Measurements from ENCODE around the gene UBN2.
A peak's percentile ranks its signal among the peaks of the same experiment; 100 is the strongest.
"Not testable (repeated sequence)": the region's sequence is repeated elsewhere in the genome, so short reads cannot be mapped to it uniquely, and the experiment has no call there.

Gene UBN2

GRCh38 chr7:139304517-139304916 lies 73.5 kb downstream of the UBN2 start:
- no peak for DNase-seq

DNA sequence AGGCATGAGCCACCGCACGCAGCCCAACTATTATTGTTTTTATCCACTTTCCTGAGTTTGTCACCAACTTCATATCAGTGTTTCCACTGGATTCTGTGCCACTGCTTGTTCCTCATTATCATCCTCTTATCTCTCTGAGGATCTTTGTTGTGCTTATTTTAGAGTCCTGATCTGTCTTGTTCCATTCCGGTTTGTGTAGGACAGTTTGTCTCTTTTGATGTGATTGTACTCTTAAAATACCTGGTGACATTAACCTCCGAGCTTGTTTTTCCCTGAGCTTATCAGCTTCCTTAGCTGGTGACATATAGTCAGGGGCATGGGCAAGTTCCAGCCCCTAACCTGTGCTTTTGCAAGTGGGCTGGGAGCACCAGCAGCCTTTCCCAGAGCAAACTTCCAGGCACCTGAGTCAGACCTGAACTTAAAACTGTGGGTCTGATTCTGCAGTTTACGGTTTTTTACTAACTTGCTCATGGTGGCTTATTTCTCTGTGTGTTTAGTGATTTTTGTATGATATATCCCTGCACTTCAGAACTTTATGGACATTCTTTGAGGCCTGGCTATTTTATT lies 87.0 kb downstream of the UBN2 start:
- DNase-seq, result no peak

- no peak for DNase-seq
Measured at GRCh38 chr7:139321071-139321745, 90.2 kb downstream of the UBN2 start.

DNA sequence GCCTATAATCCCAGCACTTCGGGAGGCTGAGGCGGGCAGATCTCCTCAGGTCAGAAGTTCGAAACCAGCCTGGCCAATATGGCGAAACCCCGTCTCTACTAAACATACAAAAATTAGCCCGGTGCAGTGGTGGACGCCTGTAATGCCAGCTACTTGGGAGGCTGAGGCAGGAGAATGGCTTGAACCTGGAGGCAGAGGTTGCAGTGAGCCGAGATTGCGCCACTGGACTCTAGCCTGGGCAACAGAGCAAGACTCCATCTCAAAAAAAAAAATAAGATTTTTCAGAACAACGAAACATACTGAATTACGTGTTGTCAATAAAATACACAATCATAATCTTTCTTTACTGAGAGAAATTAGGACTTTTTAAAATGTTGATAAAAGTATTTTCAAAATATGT lies 93.7 kb downstream of the UBN2 start:
- DNase-seq, result not testable (repeated sequence)

DNA sequence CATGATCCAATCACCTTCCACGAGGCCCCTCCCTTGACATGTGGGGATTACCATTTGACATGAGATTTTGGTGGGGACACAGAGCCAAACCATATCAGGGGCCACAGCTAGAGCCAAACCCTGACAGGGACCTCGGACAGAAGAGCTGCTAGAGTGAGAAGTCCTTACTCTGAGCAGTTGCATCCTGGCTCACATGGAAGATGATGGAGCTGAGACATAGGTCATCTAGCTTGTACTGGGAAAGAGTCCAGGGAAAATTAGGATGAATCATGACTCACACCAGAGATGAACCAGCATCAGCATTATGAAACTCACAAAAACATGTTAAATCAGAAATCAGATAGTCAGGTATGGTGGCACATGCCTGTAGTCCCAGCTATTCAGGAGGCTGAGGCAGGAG lies 97.3 kb downstream of the UBN2 start:
- DNase-seq, result no peak

DNA sequence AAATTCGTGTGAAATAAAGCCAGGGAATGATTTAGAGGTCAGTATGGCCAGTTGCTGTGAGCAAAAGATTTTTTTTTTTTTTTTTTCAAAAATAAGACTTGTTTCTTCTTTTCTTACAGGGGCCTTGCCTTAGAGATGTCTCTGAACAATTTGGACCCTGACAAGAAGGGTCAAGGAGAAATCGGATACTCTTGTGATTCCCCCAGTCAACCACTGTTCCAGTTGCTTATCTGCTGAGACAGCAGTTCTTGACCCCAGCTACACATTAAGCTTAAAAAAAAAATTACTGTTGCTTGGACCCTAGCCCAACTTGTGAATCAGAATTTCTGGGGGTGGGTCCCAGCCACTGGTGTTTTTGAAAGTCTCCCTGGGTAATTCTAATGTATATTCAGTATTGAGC lies 98.1 kb downstream of the UBN2 start:
- DNase-seq, result no peak

- no peak for DNase-seq
Measured at GRCh38 chr7:139330333-139331030, 99.4 kb downstream of the UBN2 start.

DNA sequence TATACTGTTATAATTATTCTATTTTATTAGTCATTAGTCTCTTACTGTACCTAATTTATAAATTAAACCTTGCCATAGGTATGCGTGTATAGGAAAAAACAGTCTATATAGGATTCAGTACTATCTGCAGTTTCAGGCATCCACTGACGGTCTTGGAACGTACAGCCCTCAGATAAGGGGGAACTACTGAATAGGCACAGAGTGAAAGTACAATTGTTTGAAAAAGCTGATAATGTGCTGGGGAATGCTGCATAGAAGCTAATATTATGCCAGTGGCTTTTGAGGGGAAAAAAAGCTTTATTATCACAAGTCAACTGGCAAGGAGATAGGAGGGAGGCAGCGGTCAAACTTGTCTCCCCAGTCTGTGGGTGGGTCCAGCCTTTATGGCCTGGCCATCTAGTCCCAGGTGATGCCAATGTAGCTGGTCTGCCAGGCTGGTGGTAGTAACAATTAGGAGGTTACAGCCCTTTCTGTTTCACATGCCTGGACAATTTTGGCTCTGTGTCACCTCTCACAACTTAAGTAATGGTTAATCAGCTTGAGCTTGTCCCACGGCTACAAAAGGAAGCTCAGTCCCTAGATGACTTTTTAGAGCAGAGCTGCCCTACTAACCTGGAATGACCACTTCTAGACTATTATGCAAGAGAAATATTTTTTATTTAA lies 101.8 kb downstream of the UBN2 start:
- no peak for DNase-seq

- DNase-seq, result not testable (repeated sequence)
Measured at GRCh38 chr7:139333443-139333842, 102.4 kb downstream of the UBN2 start.

GRCh38 chr7:139334399-139335150 lies 103.5 kb downstream of the UBN2 start:
- DNase-seq, result no peak

GRCh38 chr7:139339025-139339424 lies 108.0 kb downstream of the UBN2 start:
- DNase-seq, result no peak

DNA sequence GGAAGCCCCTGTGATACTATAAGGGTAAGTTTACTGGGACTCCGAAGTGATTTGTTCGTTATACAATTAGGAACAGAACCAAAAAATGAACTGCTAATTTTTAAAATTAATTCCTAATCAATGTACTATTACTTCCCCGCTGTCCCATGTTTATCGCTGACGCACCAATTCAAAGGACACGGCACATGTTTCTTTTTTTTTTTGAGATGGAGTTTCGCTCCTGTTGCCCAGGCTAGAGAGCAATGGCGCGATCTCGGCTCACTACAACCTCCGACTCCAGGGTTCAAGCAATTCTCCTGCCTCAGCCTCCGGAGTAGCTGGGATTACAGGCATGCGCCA lies 108.6 kb downstream of the UBN2 start:
- no peak for DNase-seq

GRCh38 chr7:139340037-139340807 lies 109.2 kb downstream of the UBN2 start:
- peak; percentile 99 for DNase-seq

DNA sequence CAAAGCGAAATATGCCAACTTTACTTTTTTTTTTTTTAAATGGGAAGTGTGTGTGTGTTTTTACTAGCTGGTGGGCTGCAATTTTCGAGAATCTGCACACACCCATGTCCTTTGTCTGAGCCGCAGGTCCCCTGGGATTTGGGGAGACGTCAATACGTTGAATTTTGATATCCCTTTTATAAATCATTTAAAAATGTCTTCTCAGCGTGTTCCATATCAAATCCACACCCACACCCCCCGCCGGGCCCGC lies 109.7 kb downstream of the UBN2 start:
- DNase-seq, result no peak

DNA sequence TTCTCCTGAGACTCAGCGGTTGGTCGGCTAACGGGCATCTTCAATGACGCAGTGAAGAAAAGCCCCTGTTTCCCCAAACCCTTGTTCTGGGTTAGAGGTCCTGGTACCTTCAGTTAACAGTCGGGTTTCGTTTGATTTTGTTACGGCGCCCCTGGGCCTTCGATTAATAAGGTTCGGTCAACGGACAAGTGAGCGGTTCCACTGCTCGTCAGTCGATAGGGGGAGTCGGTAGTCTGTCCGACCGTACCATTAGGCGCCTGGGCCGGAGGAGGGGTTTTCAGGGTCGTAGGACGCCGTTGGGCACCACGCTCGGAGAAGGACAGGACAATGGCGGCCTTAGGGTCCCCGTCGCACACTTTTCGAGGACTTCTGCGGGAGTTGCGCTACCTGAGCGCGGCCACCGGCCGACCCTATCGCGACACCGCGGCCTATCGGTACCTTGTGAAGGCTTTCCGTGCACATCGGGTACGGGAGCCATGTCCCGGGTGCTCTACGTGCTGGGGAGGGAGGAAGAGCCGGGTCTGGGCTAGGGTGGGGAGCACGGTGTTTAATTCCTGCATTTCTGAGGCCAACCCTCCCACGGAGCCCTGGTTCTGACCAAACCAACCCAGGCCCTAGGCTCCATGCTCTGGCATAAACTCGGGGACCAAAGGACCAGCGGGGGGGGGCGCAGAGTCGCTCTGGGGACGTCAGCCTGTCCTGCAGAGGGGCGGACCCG lies 110.2 kb downstream of the UBN2 start, which contains the start of gene FMC1:
FMC1 (plus strand) TSS at position 280 of the 718 bp plus-strand sequence; CDS start at position 328, 48 bp downstream.
- DNase-seq, result peak; percentile 88

- DNase-seq, result no peak
Measured at GRCh38 chr7:139341776-139342226, 110.8 kb downstream of the UBN2 start.

DNA sequence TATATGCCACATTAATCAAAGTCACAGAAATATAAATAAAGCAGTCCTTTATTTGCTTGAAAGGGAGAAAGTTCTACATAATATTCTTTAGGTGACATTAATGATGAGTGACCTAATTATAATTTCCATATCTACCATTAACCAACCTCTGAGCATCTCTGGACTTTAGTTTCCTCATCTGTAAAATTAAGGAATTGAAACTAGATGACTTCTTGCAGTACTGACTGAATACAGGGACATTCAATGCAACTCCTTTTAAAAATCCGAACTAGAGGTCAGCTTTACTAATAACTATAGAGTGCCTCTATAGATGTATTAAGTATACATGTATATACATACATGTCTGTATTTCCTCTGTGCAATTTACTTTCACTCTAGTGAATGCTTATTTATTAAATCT lies 114.0 kb downstream of the UBN2 start:
- DNase-seq, result no peak

DNA sequence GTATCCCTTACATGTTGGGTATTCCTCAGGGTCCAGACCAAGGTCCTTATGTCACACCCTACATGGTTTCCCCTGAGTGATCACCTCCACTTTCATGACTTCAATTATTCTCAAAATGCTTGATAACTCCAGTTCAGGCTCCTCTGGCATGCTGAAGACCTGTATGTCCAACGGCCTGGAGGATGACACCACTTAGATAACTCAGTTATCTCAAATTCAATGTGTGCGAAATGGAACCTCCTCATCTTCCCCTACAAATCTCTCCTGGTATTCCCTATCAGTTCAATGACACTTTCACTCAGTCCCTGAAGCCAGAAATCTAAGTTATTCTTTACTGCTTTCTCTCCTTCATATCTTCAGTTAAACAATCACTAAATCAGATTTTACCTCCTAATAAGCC lies 120.0 kb downstream of the UBN2 start:
- DNase-seq, result no peak

DNA sequence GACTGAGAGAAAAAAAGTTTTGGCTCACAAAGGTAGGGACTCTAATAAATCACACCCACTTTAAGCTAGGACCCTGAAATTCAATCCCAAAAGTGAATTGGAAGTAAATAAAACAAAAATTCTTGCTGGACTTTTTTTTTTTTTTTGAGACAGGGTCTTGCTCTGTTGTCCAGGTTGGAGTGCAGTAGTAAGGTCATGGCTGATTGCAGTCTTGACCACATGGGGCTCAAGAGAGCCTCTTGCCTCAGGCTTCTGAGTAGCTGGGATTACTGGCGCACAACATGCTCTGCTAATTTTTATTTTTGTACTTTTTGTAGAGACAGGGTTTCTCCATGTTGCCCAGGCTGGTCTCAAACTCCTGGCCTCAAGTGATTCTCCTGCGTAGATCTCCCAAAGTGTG lies 123.7 kb downstream of the UBN2 start:
- no peak for DNase-seq

DNA sequence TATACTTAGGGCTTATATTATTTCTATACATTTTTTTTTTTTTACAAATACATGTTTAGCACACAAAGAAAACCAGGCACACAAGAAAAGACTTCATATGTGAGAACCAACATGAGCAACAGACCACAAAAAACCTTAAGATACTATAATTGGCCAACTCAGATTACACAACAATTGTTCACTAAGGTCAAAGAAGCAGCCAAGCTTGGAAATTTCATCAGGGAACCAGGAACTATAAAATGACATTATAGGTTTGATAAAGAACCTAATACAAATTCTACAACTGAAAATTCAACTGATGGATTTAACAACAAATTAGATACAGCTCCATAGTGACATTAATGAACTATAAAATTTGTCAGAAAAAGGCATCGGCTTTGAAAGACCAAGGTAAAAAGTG lies 124.3 kb downstream of the UBN2 start:
- DNase-seq, result no peak
